Measurements from ENCODE around the gene CPNE1.

- no peak for TF ChIP-seq EZH2 (IDR thresholded peaks at IDR 0.05; ENCODE audit: low read length, unreplicated experiment)
- TF ChIP-seq CTCF (conservative IDR thresholded peaks at IDR 0.05; ENCODE audit: low read depth, low read length): no peak
- no peak for TF ChIP-seq EZH2phosphoT487 (IDR thresholded peaks at IDR 0.05; ENCODE audit: borderline replicate concordance, low read length)
Observed at GRCh38 chr20:35588397-35588796, 76.3 kb downstream of the CPNE1 start.
